Endothelial cell of umbilical vein (primary cell): Measurements from ENCODE around the gene ZW10.

Experiments
- EZH2 ChIP-seq: IDR thresholded peaks from 2 replicates; pipeline ENCODE4 v1.6.1; 2012; ENCODE audit warnings: borderline replicate concordance, low read depth, mild to moderate bottlenecking, moderate library complexity, low read length, inconsistent platforms; ENCODE audit not compliant: severe bottlenecking
- JUN ChIP-seq: IDR thresholded peaks from 2 replicates; pipeline ENCODE4 v1.6.1; 2011; ENCODE audit warnings: borderline replicate concordance, low read depth; ENCODE audit not compliant: insufficient read length, insufficient read depth
- MYC ChIP-seq: IDR thresholded peaks from one replicate; pipeline ENCODE4 v1.6.1; 2011; ENCODE audit warnings: mild to moderate bottlenecking, low read depth, low read length
- POLR2A ChIP-seq: IDR thresholded peaks from 2 replicates; pipeline ENCODE4 v1.6.1; 2012; ENCODE audit warnings: low read depth, mild to moderate bottlenecking, control low read depth, low read length
- POLR2AphosphoS5 ChIP-seq: IDR thresholded peaks from 2 replicates; pipeline ENCODE4 v1.6.1; 2012; ENCODE audit warnings: low read depth, mild to moderate bottlenecking, control low read depth, low read length, moderate library complexity; ENCODE audit not compliant: insufficient read depth
- TF ChIP-seq, protein P1 (sequence below), 2 donors: IDR thresholded peaks; 1 replicate in 1 of 2; 2 replicates in 1 of 2; pipeline ENCODE4 v1.5.1; 2011; ENCODE audit warnings: low read length in 2 of 2, mild to moderate bottlenecking in 2 of 2, moderate library complexity in 2 of 2, control low read depth in 1 of 2, inconsistent platforms in 1 of 2, low read depth in 1 of 2; ENCODE audit not compliant: insufficient read depth in 1 of 2; ENCODE audit errors: extremely low read depth in 1 of 2

DNA sequence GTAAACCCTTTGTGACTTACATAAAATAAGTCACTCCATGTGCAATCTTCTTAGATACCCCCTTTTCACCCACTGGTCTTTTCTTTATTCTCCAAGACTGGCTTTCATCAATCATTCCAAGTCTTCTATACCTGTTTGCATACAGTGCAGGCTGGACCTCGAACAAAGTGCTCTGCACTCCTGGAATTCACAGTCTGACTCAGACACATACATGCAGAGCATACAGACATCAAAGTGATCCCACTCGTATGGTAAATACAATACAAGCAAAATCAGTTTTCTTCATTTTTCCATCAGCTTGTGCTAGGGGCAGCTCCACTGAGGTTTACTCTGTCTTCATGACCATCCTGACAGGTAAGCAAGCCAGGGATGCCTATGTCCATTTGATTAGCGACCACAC, 50.6 kb downstream of the ZW10 start:
- TF ChIP-seq POLR2AphosphoS5 (no peak), POLR2A (no peak), EZH2 (no peak), JUN (no peak), MYC (no peak)
- TF ChIP-seq, protein P1, sequence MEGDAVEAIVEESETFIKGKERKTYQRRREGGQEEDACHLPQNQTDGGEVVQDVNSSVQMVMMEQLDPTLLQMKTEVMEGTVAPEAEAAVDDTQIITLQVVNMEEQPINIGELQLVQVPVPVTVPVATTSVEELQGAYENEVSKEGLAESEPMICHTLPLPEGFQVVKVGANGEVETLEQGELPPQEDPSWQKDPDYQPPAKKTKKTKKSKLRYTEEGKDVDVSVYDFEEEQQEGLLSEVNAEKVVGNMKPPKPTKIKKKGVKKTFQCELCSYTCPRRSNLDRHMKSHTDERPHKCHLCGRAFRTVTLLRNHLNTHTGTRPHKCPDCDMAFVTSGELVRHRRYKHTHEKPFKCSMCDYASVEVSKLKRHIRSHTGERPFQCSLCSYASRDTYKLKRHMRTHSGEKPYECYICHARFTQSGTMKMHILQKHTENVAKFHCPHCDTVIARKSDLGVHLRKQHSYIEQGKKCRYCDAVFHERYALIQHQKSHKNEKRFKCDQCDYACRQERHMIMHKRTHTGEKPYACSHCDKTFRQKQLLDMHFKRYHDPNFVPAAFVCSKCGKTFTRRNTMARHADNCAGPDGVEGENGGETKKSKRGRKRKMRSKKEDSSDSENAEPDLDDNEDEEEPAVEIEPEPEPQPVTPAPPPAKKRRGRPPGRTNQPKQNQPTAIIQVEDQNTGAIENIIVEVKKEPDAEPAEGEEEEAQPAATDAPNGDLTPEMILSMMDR (IDR thresholded peaks at IDR 0.05; ENCODE audit: extremely low read depth in 1 of 2, insufficient read depth in 1 of 2, low read depth in 1 of 2, low read length in 2 of 2), result no peak
